DND-41 (cell line): ENCODE results near the gene STAT5B.

Experiments used
- ATAC-seq: fragments of 200-7000 bp; cut with Tn5 transposase; 3 replicates; pipeline ENCODE4 v1.9.1; 2021; ENCODE audit warnings: low read depth; ENCODE audit not compliant: insufficient read depth
- DNase-seq: peaks from one replicate; pipeline ENCODE4 v3.0.0-alpha.2; 2020
- H2AFZ ChIP-seq: 2 replicates; pipeline ENCODE4 v1.6.0; 2012; ENCODE audit warnings: low read depth, low read length
- H3K27ac ChIP-seq: 2 replicates; pipeline ENCODE4 v1.5.1; 2012; ENCODE audit warnings: low read length, inconsistent platforms
- H3K27me3 ChIP-seq: fragments of 200-600 bp; sonication (generic); 2 replicates; pipeline ENCODE4 v1.6.0; 2012; ENCODE audit warnings: low read length, mild to moderate bottlenecking, inconsistent platforms; ENCODE audit not compliant: insufficient read depth, poor library complexity
- H3K36me3 ChIP-seq: 2 replicates; pipeline ENCODE4 v1.5.1; 2012; ENCODE audit warnings: low read length, inconsistent platforms; ENCODE audit not compliant: insufficient read depth
- H3K4me1 ChIP-seq: 2 replicates; pipeline ENCODE4 v1.5.1; 2012; ENCODE audit warnings: mild to moderate bottlenecking, low read length; ENCODE audit not compliant: insufficient read depth
- H3K4me2 ChIP-seq: 2 replicates; pipeline ENCODE4 v1.6.0; 2012; ENCODE audit warnings: mild to moderate bottlenecking, moderate library complexity, low read length, inconsistent platforms; ENCODE audit not compliant: insufficient read depth
- H3K4me3 ChIP-seq, 2 experiments: fragments of 200-600 bp in 1 of 2; shearing (Covaris generic) in 1 of 2; 2 replicates each; pipeline ENCODE4 v1.5.1; 2012 to 2016; ENCODE audit warnings: inconsistent platforms in 2 of 2, low read length in 2 of 2, mild to moderate bottlenecking in 2 of 2, low read depth in 1 of 2, moderate library complexity in 1 of 2
- H3K79me2 ChIP-seq: 2 replicates; pipeline ENCODE4 v1.6.0; 2012; ENCODE audit warnings: low read length, inconsistent platforms; ENCODE audit not compliant: insufficient read depth
- H3K9ac ChIP-seq: 2 replicates; pipeline ENCODE4 v1.6.0; 2012; ENCODE audit warnings: low read depth, mild to moderate bottlenecking, inconsistent platforms, low read length, moderate library complexity
- H3K9me3 ChIP-seq: 2 replicates; pipeline ENCODE4 v1.5.1; 2012; ENCODE audit warnings: low read length, moderate library complexity, mild to moderate bottlenecking, inconsistent platforms; ENCODE audit not compliant: insufficient read depth, severe bottlenecking
- H4K20me1 ChIP-seq: 2 replicates; pipeline ENCODE4 v1.6.0; 2012; ENCODE audit warnings: low read length; ENCODE audit not compliant: insufficient read depth
- EZH2 ChIP-seq: IDR thresholded peaks from 3 replicates; pipeline ENCODE4 v1.6.1; 2012; ENCODE audit warnings: borderline replicate concordance, low read depth, mild to moderate bottlenecking, moderate library complexity, low read length, inconsistent platforms; ENCODE audit not compliant: severe bottlenecking
- TF ChIP-seq, protein P1 (sequence below): IDR thresholded peaks from 2 replicates; pipeline ENCODE4 v1.5.1; 2012; ENCODE audit warnings: borderline replicate concordance, low read length, moderate library complexity, mild to moderate bottlenecking; ENCODE audit not compliant: poor library complexity, severe bottlenecking; ENCODE audit errors: extremely low read depth

Gene STAT5B

DNA sequence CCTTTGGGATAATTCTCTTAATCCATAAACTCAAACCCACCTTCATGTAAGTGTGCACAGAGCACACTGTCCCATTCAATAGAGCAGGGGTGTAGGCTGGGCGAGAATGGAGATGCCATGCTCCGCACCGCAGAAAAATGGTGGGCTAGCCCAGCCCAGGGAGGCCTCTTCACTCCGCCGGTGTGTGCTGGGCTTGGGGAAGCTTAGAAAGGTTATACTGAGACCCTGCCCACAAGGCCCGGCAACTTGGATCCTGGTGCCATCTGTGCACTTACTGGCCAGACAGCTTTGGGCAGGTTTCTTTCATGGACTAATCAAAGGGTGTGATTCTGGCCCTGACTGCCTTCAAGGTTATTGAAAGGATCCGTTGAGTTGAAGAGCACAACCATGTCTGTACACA is 8.4 kb upstream of the STAT5B start:
- DNase-seq, result no peak
- Histone ChIP-seq H3K79me2 (no peaks in the 10 kb centered on the region), H3K36me3 (no peaks in the 10 kb centered on the region), H3K9me3 (no peaks in the 10 kb centered on the region), H2AFZ (no peak overlapping the region), H4K20me1 (peaks cover 3% of the 10 kb centered on the region; the same call in 1 of the 2 replicates), H3K9ac (no peak overlapping the region), H3K27me3 (peaks cover 34% of the 10 kb centered on the region), H3K4me3 (no peak overlapping the region), H3K4me2 (no peak overlapping the region), H3K4me1 (peaks cover 24% of the 10 kb centered on the region), H3K27ac (no peak overlapping the region)
- no peak for ATAC-seq
- no peak for TF ChIP-seq EZH2
- TF ChIP-seq, protein P1, sequence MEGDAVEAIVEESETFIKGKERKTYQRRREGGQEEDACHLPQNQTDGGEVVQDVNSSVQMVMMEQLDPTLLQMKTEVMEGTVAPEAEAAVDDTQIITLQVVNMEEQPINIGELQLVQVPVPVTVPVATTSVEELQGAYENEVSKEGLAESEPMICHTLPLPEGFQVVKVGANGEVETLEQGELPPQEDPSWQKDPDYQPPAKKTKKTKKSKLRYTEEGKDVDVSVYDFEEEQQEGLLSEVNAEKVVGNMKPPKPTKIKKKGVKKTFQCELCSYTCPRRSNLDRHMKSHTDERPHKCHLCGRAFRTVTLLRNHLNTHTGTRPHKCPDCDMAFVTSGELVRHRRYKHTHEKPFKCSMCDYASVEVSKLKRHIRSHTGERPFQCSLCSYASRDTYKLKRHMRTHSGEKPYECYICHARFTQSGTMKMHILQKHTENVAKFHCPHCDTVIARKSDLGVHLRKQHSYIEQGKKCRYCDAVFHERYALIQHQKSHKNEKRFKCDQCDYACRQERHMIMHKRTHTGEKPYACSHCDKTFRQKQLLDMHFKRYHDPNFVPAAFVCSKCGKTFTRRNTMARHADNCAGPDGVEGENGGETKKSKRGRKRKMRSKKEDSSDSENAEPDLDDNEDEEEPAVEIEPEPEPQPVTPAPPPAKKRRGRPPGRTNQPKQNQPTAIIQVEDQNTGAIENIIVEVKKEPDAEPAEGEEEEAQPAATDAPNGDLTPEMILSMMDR, result no peak

DNA sequence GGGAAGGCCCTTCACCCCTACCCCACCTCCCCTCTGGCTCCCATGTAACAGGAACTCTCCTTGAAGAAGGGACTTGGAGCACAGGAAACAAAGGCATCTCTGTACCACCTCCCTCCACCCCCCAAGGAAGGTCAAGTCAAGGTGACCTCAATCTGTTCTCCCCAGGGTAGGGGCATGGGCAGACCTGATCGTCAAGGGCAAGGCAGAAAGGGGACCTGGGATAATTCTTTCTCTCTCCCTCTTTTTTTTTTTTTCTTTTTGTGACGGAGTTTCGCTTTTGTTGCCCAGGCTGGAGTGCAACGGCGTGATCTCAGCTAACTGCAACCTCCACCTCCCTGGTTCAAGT is 7.8 kb upstream of the STAT5B start:
- H3K36me3 ChIP-seq, result no peaks in the 10 kb centered on the region
- no peak overlapping the region for H2AFZ ChIP-seq
- no peak for ATAC-seq
- no peak for DNase-seq
- no peak overlapping the region for H3K9ac ChIP-seq
- TF ChIP-seq, protein P1, result no peak
- TF ChIP-seq EZH2, result no peak
- H4K20me1 ChIP-seq, result no peaks in the 10 kb centered on the region
- H3K27ac ChIP-seq, result no peak overlapping the region
- peaks cover 20% of the 10 kb centered on the region for H3K4me1 ChIP-seq
- H3K4me3 ChIP-seq, result no peak overlapping the region
- H3K79me2 ChIP-seq, result no peaks in the 10 kb centered on the region
- H3K27me3 ChIP-seq, result peaks cover 28% of the 10 kb centered on the region
- no peak overlapping the region for H3K4me2 ChIP-seq
- H3K9me3 ChIP-seq, result no peaks in the 10 kb centered on the region

DNA sequence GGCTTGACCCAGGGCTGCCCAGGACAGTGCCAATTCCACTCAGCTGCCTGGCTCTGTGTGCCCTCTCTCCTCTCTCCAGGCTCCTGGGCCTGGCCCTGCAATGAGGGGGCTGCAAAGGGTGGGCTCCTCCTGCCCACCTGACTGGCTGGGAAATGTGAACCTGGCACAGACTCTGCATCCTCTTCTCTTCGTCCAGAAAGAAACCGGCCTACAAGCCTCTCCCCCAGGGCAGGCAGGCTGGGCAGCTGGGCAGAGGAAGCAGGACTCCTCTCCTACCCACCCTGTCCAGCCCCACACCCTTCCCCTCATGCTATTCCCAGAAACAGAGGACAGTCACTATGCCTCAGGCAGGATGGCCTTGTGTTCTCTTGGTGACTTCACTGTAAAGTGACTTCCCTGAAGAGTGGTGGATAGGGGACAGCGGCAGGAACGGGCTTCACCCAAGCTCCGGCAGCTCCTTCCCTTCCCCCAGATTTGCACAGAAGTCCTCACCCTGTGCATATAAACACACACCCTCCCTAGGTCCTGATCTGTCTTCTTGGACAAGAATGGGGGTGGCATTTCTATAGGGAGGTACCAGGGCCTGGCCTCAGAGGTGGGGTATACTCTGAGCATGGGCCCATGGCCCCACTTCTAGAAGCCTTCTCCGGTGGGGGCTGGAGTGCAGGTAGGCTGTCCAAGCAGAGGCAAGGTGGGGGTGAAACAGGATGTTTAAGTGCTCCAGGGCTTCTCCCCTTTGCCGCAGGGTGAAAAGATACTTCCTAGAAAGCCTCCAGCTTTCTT is 7.2 kb upstream of the STAT5B start:
- Histone ChIP-seq H3K27me3 (peaks cover 22% of the 10 kb centered on the region), H3K9me3 (no peaks in the 10 kb centered on the region), H3K79me2 (no peaks in the 10 kb centered on the region), H2AFZ (no peak overlapping the region), H3K36me3 (no peaks in the 10 kb centered on the region), H3K4me3 (no peak overlapping the region), H3K9ac (no peak overlapping the region), H3K4me1 (peaks cover 14% of the 10 kb centered on the region), H3K27ac (no peak overlapping the region), H3K4me2 (no peak overlapping the region), H4K20me1 (no peaks in the 10 kb centered on the region)
- DNase-seq (no peak), ATAC-seq (no peak)
- no peak for TF ChIP-seq EZH2
- TF ChIP-seq, protein P1, result no peak
